GM20431 (cell line): Measurements from ENCODE around the gene ARMC2.
"Not testable (repeated sequence)": the region's sequence is repeated elsewhere in the genome, so short reads cannot be mapped to it uniquely, and the experiment has no call there.

ENCODE experiments used
- in situ Hi-C: fragments of 300-500 bp; cut with MseI, MboI; formaldehyde crosslinking; loops from one replicate; pipeline ENCODE4 v1.15.0; 2020; ENCODE audit warnings: low sequenced_read_pairs; ENCODE audit not compliant: unreplicated experiment

ARMC2 gene

GRCh38 chr6:108865751-108866286 is 17.6 kb downstream of the ARMC2 start:
- in situ Hi-C loops = not testable (repeated sequence)

- in situ Hi-C loops = no loop called here
Measured at GRCh38 chr6:108866798-108867197, 18.6 kb downstream of the ARMC2 start.

GRCh38 chr6:108868647-108869046 is 20.4 kb downstream of the ARMC2 start:
- in situ Hi-C loops = no loop called here

- in situ Hi-C loops = no loop called here
Measured at GRCh38 chr6:108869876-108870275, 21.7 kb downstream of the ARMC2 start.

GRCh38 chr6:108870357-108870756 is 22.1 kb downstream of the ARMC2 start:
- in situ Hi-C loops = no loop called here

- in situ Hi-C loops = no loop called here
Measured at GRCh38 chr6:108872141-108872557, 23.9 kb downstream of the ARMC2 start.

- in situ Hi-C loops = no loop called here
Measured at GRCh38 chr6:108872575-108872974, 24.4 kb downstream of the ARMC2 start.

GRCh38 chr6:108873251-108873650 is 25.0 kb downstream of the ARMC2 start:
- in situ Hi-C loops = no loop called here

GRCh38 chr6:108873971-108874370 is 25.7 kb downstream of the ARMC2 start:
- in situ Hi-C loops = no loop called here

GRCh38 chr6:108874470-108875160 is 26.4 kb downstream of the ARMC2 start:
- in situ Hi-C loops = no loop called here

- in situ Hi-C loops = no loop called here
Measured at GRCh38 chr6:108875161-108875555, 26.9 kb downstream of the ARMC2 start.

- in situ Hi-C loops = no loop called here
Measured at GRCh38 chr6:108877046-108877751, 29.0 kb downstream of the ARMC2 start.

- in situ Hi-C loops = no loop called here
Measured at GRCh38 chr6:108878942-108879341, 30.7 kb downstream of the ARMC2 start.

- in situ Hi-C loops = no loop called here
Measured at GRCh38 chr6:108883172-108883571, 35.0 kb downstream of the ARMC2 start.

- in situ Hi-C loops = no loop called here
Measured at GRCh38 chr6:108884211-108885059, 36.2 kb downstream of the ARMC2 start.

- in situ Hi-C loops = no loop called here
Measured at GRCh38 chr6:108888052-108888451, 39.8 kb downstream of the ARMC2 start.

- in situ Hi-C loops = no loop called here
Measured at GRCh38 chr6:108888745-108889144, 40.5 kb downstream of the ARMC2 start.

GRCh38 chr6:108890898-108891297 is 42.7 kb downstream of the ARMC2 start:
- in situ Hi-C loops = not testable (repeated sequence)

GRCh38 chr6:108895571-108895970 is 47.3 kb downstream of the ARMC2 start:
- in situ Hi-C loops = no loop called here

- in situ Hi-C loops = no loop called here
Measured at GRCh38 chr6:108896111-108896661, 48.0 kb downstream of the ARMC2 start.
